B cell (primary cell): ENCODE data around the gene ZNF594. TPM values are rescaled to one million over a fixed set of nuclear protein-coding genes. Genes with fewer than 3 reads are reported as not detected.
A peak's percentile ranks its signal among the peaks of the same experiment; 100 is the strongest.

Experiments
- ATAC-seq: fragments of 200-7000 bp; cut with Tn5 transposase; one replicate; pipeline ENCODE4 v1.10.0; 2021; ENCODE audit warnings: low read depth, mild to moderate bottlenecking, moderate number of reproducible peaks, moderate library complexity
- CTCF ChIA-PET: fragments of 350-600 bp; sonication (Branson Sonifier 250); formaldehyde crosslinking; loops from one replicate; lab custom pipeline; 2021; ENCODE audit warnings: antibody characterized with exemption, inconsistent platforms; lab: Charles Lee
- POLR2A ChIA-PET: fragments of 350-600 bp; sonication (Branson Sonifier 250); formaldehyde crosslinking; loops from one replicate; lab custom pipeline; 2021; ENCODE audit warnings: antibody characterized with exemption; lab: Charles Lee
- DNase-seq: peaks from one replicate; pipeline ENCODE4 v3.0.0; 2013
- H2AFZ ChIP-seq: 2 replicates; pipeline ENCODE4 v1.6.1; 2012; ENCODE audit warnings: mild to moderate bottlenecking, low read depth, low read length; ENCODE audit not compliant: insufficient read depth, poor library complexity, severe bottlenecking
- H3K27ac ChIP-seq, 2 donors: 1 replicate in 1 of 2; 2 replicates in 1 of 2; pipeline ENCODE4 v1.5.1; 2012 to 2013; ENCODE audit warnings: low read length in 2 of 2, mild to moderate bottlenecking in 2 of 2, moderate library complexity in 1 of 2
- H3K27me3 ChIP-seq, 4 experiments: fragments of 200-600 bp in 1 of 4; sonication (generic) in 1 of 4; replicated peaks in 1 of 4; 1 replicate in 2 of 4; 2 replicates in 2 of 4; pipeline versions ENCODE4 v1.6.1 to v1.7.0; 2013 to 2016; ENCODE audit warnings: low read length in 3 of 4, mild to moderate bottlenecking in 2 of 4, mixed read lengths in 1 of 4, moderate library complexity in 1 of 4; ENCODE audit not compliant: insufficient read depth in 4 of 4, control insufficient read depth in 3 of 4; ENCODE audit errors: control extremely low read depth in 1 of 4
- H3K36me3 ChIP-seq, 2 experiments: replicated peaks in 1 of 2; 1 replicate in 1 of 2; 2 replicates in 1 of 2; pipeline versions ENCODE4 v1.6.1 to v1.7.1; 2013; ENCODE audit warnings: low read length in 1 of 2; ENCODE audit not compliant: insufficient read depth in 2 of 2, control insufficient read depth in 1 of 2; ENCODE audit errors: control extremely low read depth in 1 of 2, extremely low read depth in 1 of 2
- H3K4me1 ChIP-seq, 2 donors: fragments of 200-600 bp in 1 of 2; sonication (generic) in 1 of 2; 1 replicate in 1 of 2; 2 replicates in 1 of 2; pipeline versions ENCODE4 v1.5.1 to v1.6.1; 2013 to 2017; ENCODE audit warnings: low read length in 2 of 2; ENCODE audit not compliant: control insufficient read depth in 2 of 2, insufficient read depth in 2 of 2
- H3K4me2 ChIP-seq: replicated peaks from 2 replicates; pipeline ENCODE3; 2012; ENCODE audit warnings: mild to moderate bottlenecking, low read depth, low read length; ENCODE audit not compliant: poor library complexity, severe bottlenecking
- H3K4me3 ChIP-seq, 5 experiments: fragments of 200-600 bp in 1 of 5; sonication (generic) in 1 of 5; 1 replicate in 3 of 5; 2 replicates in 2 of 5; pipeline versions ENCODE4 v1.5.1 to v1.7.0; 2011 to 2016; ENCODE audit warnings: low read length in 4 of 5, mild to moderate bottlenecking in 4 of 5, low read depth in 2 of 5, control low read depth in 1 of 5, moderate library complexity in 1 of 5; ENCODE audit not compliant: insufficient read depth in 1 of 5; ENCODE audit errors: control extremely low read depth in 1 of 5, extremely low read depth in 1 of 5
- H3K79me2 ChIP-seq: fragments of 200-600 bp; sonication (generic); one replicate; pipeline ENCODE4 v1.6.0; 2016; ENCODE audit warnings: low read length; ENCODE audit not compliant: control insufficient read depth, insufficient read depth
- H3K9ac ChIP-seq: fragments of 200-600 bp; sonication (generic); 2 replicates; pipeline ENCODE4 v1.6.1; 2017; ENCODE audit warnings: mild to moderate bottlenecking, low read length, moderate library complexity
- H3K9me3 ChIP-seq, 3 donors: one replicate each; pipeline versions ENCODE4 v1.6.1 to v1.7.1; 2013; ENCODE audit warnings: low read length in 2 of 3; ENCODE audit not compliant: control insufficient read depth in 2 of 3, insufficient read depth in 1 of 3; ENCODE audit errors: control extremely low read depth in 1 of 3
- H4K20me1 ChIP-seq: 2 replicates; pipeline ENCODE4 v1.6.0; 2012; ENCODE audit warnings: mild to moderate bottlenecking, low read length; ENCODE audit not compliant: insufficient read depth, control insufficient read depth, poor library complexity, severe bottlenecking
- H3K27ac Mint-ChIP-seq: one replicate; pipeline ENCODE4 v1.8.0; 2021; ENCODE audit warnings: mixed read lengths
- H3K27me3 Mint-ChIP-seq: one replicate; pipeline ENCODE4 v1.8.0; 2021; ENCODE audit warnings: mixed read lengths
- H3K4me1 Mint-ChIP-seq: one replicate; pipeline ENCODE4 v1.8.0; 2021; ENCODE audit warnings: mixed read lengths
- H3K4me3 Mint-ChIP-seq: one replicate; pipeline ENCODE4 v1.8.0; 2021; ENCODE audit warnings: mixed read lengths
- H3K9me3 Mint-ChIP-seq: one replicate; pipeline ENCODE4 v1.8.0; 2022; ENCODE audit warnings: mixed read lengths; ENCODE audit not compliant: insufficient read depth
- CTCF ChIP-seq: fragments of 200-600 bp; IDR thresholded peaks from one replicate; pipeline ENCODE4 v1.8.0; 2022; ENCODE audit warnings: antibody characterized with exemption, mild to moderate bottlenecking
- EZH2 ChIP-seq: IDR thresholded peaks from 2 replicates; pipeline ENCODE4 v1.6.1; 2012; ENCODE audit warnings: borderline replicate concordance, low read depth, mild to moderate bottlenecking, moderate library complexity, low read length; ENCODE audit not compliant: insufficient read depth, poor library complexity, severe bottlenecking
- whole genome bisulfite sequencing: methylation state at CpG from one replicate; pipeline ENCODE4 v1.1.5; 2013; ENCODE audit warnings: missing lambda C conversion rate; ENCODE audit not compliant: insufficient coverage; 5-methylcytosine and 5-hydroxymethylcytosine counted together
- intact Hi-C: fragments of 100-400 bp; cut with micrococcal nuclease; formaldehyde crosslinking; loops from one replicate; pipeline ENCODE4 v1.10.0; 2022
- polyA plus RNA-seq: library from polyadenylated mRNA; depleted of rRNA; stranded (reverse); fragments of >200 nt; gene quantifications from 2 replicates; pipeline ENCODE4 v1.2.3, GENCODE V29; 2012
- total RNA-seq, 2 donors: library from RNA; stranded (reverse); fragments of 120-200 nt in 1 of 2; gene quantifications; 1 replicate in 1 of 2; 2 replicates in 1 of 2; pipeline versions ENCODE4 v1.2.3 to v1.2.4, GENCODE V29; 2013 to 2022

Gene ZNF594
- total and polyA plus RNA-seq, 2 donors (not counting 1 experiment from before 2014, with no cell fraction given) = 5.9 to 38.9 TPM

- Mint-ChIP-seq H3K9me3 (no peaks in the 10 kb centered on the region), H3K4me1 (peaks cover 76% of the 10 kb centered on the region), H3K27ac (peak overlapping the region; percentile 93), H3K27me3 (no peaks in the 10 kb centered on the region), H3K4me3 (peak overlapping the region; percentile 74)
- H3K27me3 ChIP-seq = no peaks in the 10 kb centered on the region
- peak overlapping the region; percentile 57 for H3K4me2 ChIP-seq
- peak overlapping the region in 1 of 5 experiments; percentile 4 for H3K4me3 ChIP-seq
- peaks cover 64 to 79% of the 10 kb centered on the region in 2 donors for H3K4me1 ChIP-seq
- H2AFZ ChIP-seq = no peak overlapping the region
- H3K36me3 ChIP-seq = peaks cover 7 to 66% of the 10 kb centered on the region in 2 experiments
- peaks cover 25% of the 10 kb centered on the region for H3K79me2 ChIP-seq
- ChIA-PET CTCF (interaction anchor here (0.7 to 5.2 kb wide), 8 partner anchors 9 to 37 kb away, joined by 3 to 38 read pairs (median 8); partner anchors contain the start of genes SCIMP and ZNF594), POLR2A (interaction anchor here (0.5 to 2.1 kb wide), 13 partner anchors 9 to 838 kb away, joined by 3 to 11 read pairs (median 6); partner anchors contain the start of gene SCIMP)
- H3K9me3 ChIP-seq = no peaks in the 10 kb centered on the region
- peak; percentile 35 for DNase-seq
- TF ChIP-seq EZH2 (no peak), CTCF (no peak)
- H3K27ac ChIP-seq = peak overlapping the region; percentile 91
- ATAC-seq = peak; percentile 8
- intact Hi-C loops = loop anchor here (1.0 to 2.0 kb wide), 3 partner anchors 10 to 23 kb away; partner anchors contain the start of gene SCIMP
- no peaks in the 10 kb centered on the region for H4K20me1 ChIP-seq
- no peak overlapping the region for H3K9ac ChIP-seq
- WGBS = 100% methylated on average over 1 of the region's 7 CpGs
These were observed 19.8 kb upstream of the ZNF594 start for GRCh38 chr17:5211458-5211857.

- Histone ChIP-seq H3K36me3 (peaks cover 7 to 62% of the 10 kb centered on the region in 2 experiments), H4K20me1 (no peaks in the 10 kb centered on the region), H3K27ac (peak overlapping the region; percentile 91), H3K27me3 (no peaks in the 10 kb centered on the region), H3K4me3 (peak overlapping the region in 1 of 5 experiments; percentile 4), H3K4me2 (peak overlapping the region; percentile 57), H2AFZ (peak overlapping the region; percentile 58), H3K79me2 (peaks cover 22% of the 10 kb centered on the region), H3K4me1 (peaks cover 64 to 80% of the 10 kb centered on the region in 2 donors), H3K9me3 (no peaks in the 10 kb centered on the region), H3K9ac (peak overlapping the region; percentile 9)
- intact Hi-C loops = loop anchor here (1.0 to 2.0 kb wide), 4 partner anchors 11 to 24 kb away; partner anchors contain the start of gene SCIMP
- Mint-ChIP-seq H3K27me3 (no peaks in the 10 kb centered on the region), H3K27ac (peak overlapping the region; percentile 93), H3K4me1 (peaks cover 75% of the 10 kb centered on the region), H3K9me3 (no peaks in the 10 kb centered on the region), H3K4me3 (peak overlapping the region; percentile 74)
- TF ChIP-seq EZH2 (no peak), CTCF (no peak)
- DNase-seq (peak; percentile 62), ATAC-seq (peak; percentile 65)
- POLR2A ChIA-PET = interaction anchor here (0.5 to 2.0 kb wide), 9 partner anchors 8 to 43 kb away, joined by 3 to 11 read pairs (median 6); partner anchors contain the start of gene SCIMP
- WGBS = 11% methylated on average over 1 of the region's 8 CpGs
- CTCF ChIA-PET = interaction anchor here (0.7 to 5.2 kb wide), 10 partner anchors 10 to 38 kb away, joined by 3 to 38 read pairs (median 6); partner anchors contain the start of gene SCIMP
These were observed 19.1 kb upstream of the ZNF594 start for GRCh38 chr17:5210614-5211252.
